IPS-15b (cell line): ENCODE measurements around the gene PACSIN1.

Source experiments
- H3K27me3 ChIP-seq: one replicate; pipeline ENCODE4 v1.6.1; 2013; ENCODE audit warnings: low read length; ENCODE audit not compliant: control insufficient read depth, insufficient read depth
- H3K36me3 ChIP-seq: one replicate; pipeline ENCODE4 v1.6.1; 2013; ENCODE audit warnings: low read length; ENCODE audit not compliant: control insufficient read depth, insufficient read depth
- H3K4me1 ChIP-seq: one replicate; pipeline ENCODE4 v1.6.1; 2013; ENCODE audit warnings: mild to moderate bottlenecking, low read length; ENCODE audit not compliant: control insufficient read depth, insufficient read depth
- H3K4me3 ChIP-seq: one replicate; pipeline ENCODE4 v1.5.1; 2013; ENCODE audit warnings: low read depth, low read length
- H3K9ac ChIP-seq: one replicate; pipeline ENCODE4 v1.6.1; 2013; ENCODE audit warnings: low read depth, mild to moderate bottlenecking, low read length
- H3K9me3 ChIP-seq: one replicate; pipeline ENCODE4 v1.6.1; 2013; ENCODE audit warnings: mild to moderate bottlenecking, low read length; ENCODE audit not compliant: control insufficient read depth, insufficient read depth

Gene PACSIN1

DNA sequence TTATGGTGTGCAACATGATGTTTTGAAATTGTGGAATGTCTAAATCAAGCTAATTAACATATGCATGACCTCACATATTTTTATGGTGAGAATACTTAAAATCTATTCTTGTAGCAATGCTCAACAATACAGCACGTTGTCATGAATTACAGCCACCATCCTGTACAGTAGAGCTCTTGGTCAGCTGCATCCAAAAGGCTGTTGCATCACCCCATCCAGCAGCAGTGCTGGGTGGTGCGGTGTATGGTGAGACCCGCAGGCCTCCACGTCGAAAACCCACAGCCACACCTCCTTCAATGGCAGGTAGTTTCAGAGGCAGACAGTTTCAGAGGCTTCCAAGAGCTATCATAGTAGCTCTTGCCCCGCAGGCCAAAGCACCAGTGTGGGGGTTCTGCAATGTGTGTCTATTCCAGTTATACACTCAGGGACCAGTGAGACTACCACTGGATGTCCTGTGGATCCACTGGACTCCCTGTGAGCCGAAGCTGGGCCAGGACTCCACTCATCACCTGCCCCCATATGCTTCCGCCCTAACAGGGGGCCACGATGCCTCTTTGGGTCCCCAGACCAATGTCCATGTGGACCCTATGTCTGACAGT lies 23.4 kb downstream of the PACSIN1 start:
- Histone ChIP-seq H3K27me3 (no peaks in the 10 kb centered on the region), H3K9me3 (no peaks in the 10 kb centered on the region), H3K4me1 (no peaks in the 10 kb centered on the region), H3K9ac (no peak overlapping the region), H3K36me3 (no peaks in the 10 kb centered on the region), H3K4me3 (no peak overlapping the region)

DNA sequence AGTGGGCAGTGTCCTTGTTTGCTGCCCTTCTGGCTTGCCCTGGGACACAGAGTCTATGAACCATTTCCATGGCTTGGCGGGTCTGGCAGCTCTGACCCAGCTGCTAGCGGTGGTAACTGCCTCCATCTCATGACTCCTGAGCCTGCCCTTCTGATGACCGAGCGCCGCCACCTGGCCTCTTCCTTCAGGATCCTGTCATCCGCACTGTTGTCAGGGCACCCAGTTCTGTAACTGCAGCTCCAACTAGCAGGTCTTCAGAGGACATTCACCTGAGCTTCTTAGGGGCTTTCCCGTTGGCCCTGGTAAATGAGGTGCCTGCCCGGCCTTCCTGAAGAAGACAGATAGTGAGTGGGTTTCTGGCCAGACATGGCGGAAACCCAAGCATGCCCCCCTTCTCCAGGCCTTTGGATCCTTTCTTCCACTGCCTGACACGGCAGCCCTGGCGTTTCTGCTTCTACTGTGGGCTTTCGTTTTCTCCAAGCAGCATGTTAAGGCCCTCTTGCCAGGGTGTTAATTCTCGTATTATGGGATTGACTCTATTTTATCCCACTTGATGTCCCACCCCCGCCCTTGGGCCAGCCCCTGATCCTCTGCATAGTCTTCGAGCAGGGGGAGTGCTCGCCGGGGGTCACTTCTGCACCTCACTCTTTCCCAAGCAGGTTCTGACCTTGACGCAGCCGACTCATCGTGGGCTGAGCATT lies 24.7 kb downstream of the PACSIN1 start:
- no peaks in the 10 kb centered on the region for H3K4me1 ChIP-seq
- H3K9ac ChIP-seq, result no peak overlapping the region
- H3K27me3 ChIP-seq, result no peaks in the 10 kb centered on the region
- no peaks in the 10 kb centered on the region for H3K36me3 ChIP-seq
- no peak overlapping the region for H3K4me3 ChIP-seq
- no peaks in the 10 kb centered on the region for H3K9me3 ChIP-seq

DNA sequence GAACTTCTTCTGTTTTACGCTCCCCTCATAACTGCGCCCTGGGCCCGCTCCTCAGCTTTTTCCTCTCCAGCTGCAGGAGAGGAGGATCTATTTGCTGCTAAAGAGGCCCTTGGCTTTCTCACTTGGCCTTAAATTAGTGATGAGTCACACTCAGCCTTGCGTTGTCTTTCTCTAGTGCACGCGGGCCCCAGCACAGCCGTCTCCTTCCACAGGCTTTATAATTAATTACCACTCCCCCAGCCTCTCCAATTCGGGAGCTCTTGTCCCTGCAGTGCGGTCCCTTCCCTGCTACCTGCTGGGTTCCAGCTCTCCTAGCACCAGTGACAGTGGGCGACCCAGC lies 25.2 kb downstream of the PACSIN1 start:
- Histone ChIP-seq H3K27me3 (no peaks in the 10 kb centered on the region), H3K9me3 (no peaks in the 10 kb centered on the region), H3K4me3 (no peak overlapping the region), H3K36me3 (no peaks in the 10 kb centered on the region), H3K9ac (no peak overlapping the region), H3K4me1 (no peaks in the 10 kb centered on the region)

- H3K27me3 ChIP-seq, result no peaks in the 10 kb centered on the region
- H3K4me1 ChIP-seq, result no peaks in the 10 kb centered on the region
- no peaks in the 10 kb centered on the region for H3K36me3 ChIP-seq
- no peak overlapping the region for H3K4me3 ChIP-seq
- H3K9me3 ChIP-seq, result no peaks in the 10 kb centered on the region
- no peak overlapping the region for H3K9ac ChIP-seq
These were observed 27.5 kb downstream of the PACSIN1 start for GRCh38 chr6:34493344-34493743.

DNA sequence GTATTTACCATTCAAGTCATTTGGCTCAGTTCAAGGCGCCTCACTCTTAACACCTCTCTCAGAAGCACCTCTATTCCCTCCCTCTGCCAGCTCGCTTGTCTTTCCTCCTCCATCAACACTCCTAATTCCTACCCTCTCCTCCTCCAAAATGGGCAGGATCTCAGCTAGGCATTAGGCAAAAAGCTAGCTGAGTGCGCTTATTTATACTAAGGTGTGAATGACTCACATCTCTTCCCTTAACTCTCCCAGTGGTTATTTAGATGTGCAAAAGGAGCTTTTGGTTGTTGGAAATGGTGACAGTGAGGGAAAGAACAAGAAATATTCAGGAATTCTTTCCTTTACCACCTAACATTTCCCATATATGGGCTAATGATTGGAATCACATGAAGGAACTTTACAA lies 29.1 kb downstream of the PACSIN1 start:
- no peaks in the 10 kb centered on the region for H3K36me3 ChIP-seq
- no peaks in the 10 kb centered on the region for H3K27me3 ChIP-seq
- H3K4me3 ChIP-seq, result no peak overlapping the region
- no peaks in the 10 kb centered on the region for H3K4me1 ChIP-seq
- no peaks in the 10 kb centered on the region for H3K9me3 ChIP-seq
- no peak overlapping the region for H3K9ac ChIP-seq

DNA sequence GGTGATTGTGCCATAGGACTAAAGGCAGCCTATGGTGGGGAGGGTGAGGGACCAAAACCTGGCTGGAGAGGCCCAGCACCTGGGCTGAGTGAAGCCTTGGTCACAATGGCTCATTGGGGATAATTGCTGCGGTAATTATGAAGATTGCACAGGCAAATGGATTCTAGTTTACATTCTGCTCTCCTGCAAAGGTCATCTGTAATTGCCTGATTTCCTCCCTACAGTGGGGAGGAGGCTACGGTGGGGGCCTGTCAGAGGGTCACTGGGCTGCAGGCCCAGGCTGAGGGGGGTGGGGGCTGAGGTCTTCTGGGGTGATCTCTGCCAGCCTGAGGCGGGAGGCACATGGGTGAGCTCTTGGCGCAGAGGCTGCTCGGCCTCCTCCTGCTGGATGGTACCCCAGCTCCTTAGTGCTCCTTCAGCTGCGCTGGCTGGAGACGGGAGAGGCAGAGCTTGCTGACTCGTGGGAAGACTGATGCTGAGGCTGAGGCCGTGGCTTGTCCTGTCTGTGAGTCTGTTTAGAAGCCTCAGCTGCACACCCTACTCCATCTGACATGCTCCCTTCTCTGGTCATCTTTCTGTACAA lies 30.3 kb downstream of the PACSIN1 start:
- Histone ChIP-seq H3K27me3 (no peaks in the 10 kb centered on the region), H3K4me1 (no peaks in the 10 kb centered on the region), H3K36me3 (no peaks in the 10 kb centered on the region), H3K9ac (no peak overlapping the region), H3K9me3 (no peaks in the 10 kb centered on the region), H3K4me3 (no peak overlapping the region)

DNA sequence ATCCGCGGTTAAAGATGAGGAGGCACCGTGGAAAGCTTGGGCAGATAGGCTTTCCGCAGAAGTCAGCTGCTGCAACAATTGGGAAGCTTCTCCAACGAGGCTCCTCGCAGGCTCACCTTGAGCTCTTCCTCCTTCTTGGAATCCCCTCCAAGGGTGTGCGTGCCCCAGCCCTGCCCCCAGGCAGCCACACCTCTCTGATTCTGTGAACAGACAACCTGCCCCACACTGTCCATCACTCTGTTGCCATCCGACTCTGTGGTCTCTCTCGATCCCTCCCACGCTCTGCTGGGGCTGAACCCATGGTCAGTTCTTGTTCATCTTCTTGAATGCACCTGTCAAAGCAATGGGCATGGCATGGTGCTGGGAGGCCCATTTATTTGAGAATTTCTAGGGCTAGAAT lies 31.5 kb downstream of the PACSIN1 start:
- H3K36me3 ChIP-seq, result peaks cover 2% of the 10 kb centered on the region
- no peaks in the 10 kb centered on the region for H3K4me1 ChIP-seq
- no peaks in the 10 kb centered on the region for H3K27me3 ChIP-seq
- H3K4me3 ChIP-seq, result no peak overlapping the region
- no peaks in the 10 kb centered on the region for H3K9me3 ChIP-seq
- no peak overlapping the region for H3K9ac ChIP-seq

DNA sequence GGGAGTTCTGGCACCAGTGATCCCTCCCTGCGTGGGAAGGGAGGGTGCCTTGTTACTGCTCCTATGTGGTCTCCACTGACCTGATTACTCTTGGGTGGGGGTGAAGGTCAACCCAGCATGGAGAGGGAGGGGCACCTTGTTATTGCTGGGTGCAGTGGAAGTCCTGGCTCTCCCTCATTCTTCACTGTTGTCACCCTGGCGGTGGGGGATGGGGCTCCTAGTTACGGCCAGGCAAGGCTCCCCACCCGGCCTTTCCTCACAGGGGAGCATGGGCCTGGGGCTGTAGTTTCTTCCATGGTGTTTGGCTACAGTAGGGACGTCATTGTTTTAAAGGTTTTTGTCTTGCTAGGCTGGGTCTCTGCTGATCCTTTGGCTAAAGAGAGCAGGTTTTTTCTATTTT lies 40.8 kb downstream of the PACSIN1 start:
- peak overlapping the region; percentile 37 for H3K9ac ChIP-seq

GRCh38 chr6:34508425-34508824 lies 42.5 kb downstream of the PACSIN1 start:
- no peaks in the 10 kb centered on the region for H3K27me3 ChIP-seq
- no peak overlapping the region for H3K9ac ChIP-seq
- no peaks in the 10 kb centered on the region for H3K9me3 ChIP-seq
- H3K4me3 ChIP-seq, result no peak overlapping the region
- H3K4me1 ChIP-seq, result peaks cover 5% of the 10 kb centered on the region
- H3K36me3 ChIP-seq, result no peaks in the 10 kb centered on the region

More for the DNA sequence above, 40.8 kb downstream of the PACSIN1 start:
- Histone ChIP-seq H3K36me3 (peaks cover 2% of the 10 kb centered on the region), H3K9me3 (no peaks in the 10 kb centered on the region), H3K4me3 (no peak overlapping the region), H3K4me1 (peaks cover 5% of the 10 kb centered on the region), H3K27me3 (no peaks in the 10 kb centered on the region)

DNA sequence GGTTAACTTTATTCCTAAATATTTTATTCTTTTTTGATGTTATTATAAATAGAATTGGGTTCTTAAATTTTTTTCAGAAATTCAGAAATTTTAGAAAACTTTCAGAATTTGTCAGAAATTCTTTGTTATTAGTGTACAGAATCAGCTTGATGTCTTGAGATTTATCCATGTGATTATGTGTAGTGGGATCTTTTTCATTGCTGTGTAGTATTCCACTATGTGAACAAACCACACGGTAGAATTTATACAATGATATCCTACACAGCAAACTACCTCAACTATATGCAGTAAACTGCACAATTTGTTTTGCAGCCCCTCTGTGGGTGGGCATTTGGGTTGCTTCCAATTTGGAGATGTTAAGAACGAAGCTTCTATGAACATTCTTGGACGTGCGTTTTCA lies 43.9 kb downstream of the PACSIN1 start:
- Histone ChIP-seq H3K9ac (no peak overlapping the region), H3K27me3 (no peaks in the 10 kb centered on the region), H3K9me3 (no peaks in the 10 kb centered on the region), H3K4me3 (no peak overlapping the region), H3K36me3 (no peaks in the 10 kb centered on the region), H3K4me1 (peaks cover 5% of the 10 kb centered on the region)

- Histone ChIP-seq H3K9ac (no peak overlapping the region), H3K4me3 (no peak overlapping the region), H3K4me1 (peaks cover 7% of the 10 kb centered on the region), H3K9me3 (no peaks in the 10 kb centered on the region), H3K27me3 (no peaks in the 10 kb centered on the region), H3K36me3 (no peaks in the 10 kb centered on the region)
These were observed 44.4 kb downstream of the PACSIN1 start for GRCh38 chr6:34510299-34510698.

DNA sequence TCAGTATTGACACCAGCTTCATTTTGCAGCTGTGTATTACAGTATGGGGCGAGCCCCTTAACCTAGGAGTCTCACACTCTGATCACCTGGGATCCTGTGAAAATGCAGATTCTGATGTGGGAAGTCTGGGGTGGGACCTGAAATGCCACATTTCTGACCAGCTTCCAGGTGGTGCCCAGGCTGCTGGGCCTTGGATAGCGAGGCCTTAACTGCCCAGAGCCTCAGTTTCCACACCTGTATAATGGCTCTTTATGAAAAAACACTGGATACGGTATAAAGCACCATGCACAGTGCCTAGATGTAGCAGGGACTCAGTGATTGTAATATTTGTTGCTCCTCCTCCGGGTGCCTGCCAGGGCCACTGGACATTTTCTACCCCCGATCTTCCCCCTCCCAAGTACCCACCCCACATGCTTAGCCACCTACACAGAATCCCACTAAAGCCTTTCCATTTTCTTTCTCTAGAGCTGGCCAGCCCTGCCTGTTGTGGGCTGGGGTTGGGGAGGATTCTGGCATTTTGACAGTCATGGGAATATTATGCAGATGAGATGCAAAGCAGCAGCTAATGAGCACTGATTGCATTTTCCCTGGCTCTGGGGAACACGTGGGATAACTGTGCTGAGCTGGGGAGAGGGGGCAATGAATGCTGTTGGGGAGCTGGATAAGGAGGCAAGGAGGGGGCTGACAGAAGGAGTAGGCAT lies 45.5 kb downstream of the PACSIN1 start:
- H3K4me1 ChIP-seq, result peaks cover 7% of the 10 kb centered on the region
- no peak overlapping the region for H3K4me3 ChIP-seq
- H3K36me3 ChIP-seq, result no peaks in the 10 kb centered on the region
- no peak overlapping the region for H3K9ac ChIP-seq
- H3K9me3 ChIP-seq, result no peaks in the 10 kb centered on the region
- no peaks in the 10 kb centered on the region for H3K27me3 ChIP-seq
